Right renal pelvis (tissue), 4 donors: ENCODE data around the gene SLC13A5. TPM values are rescaled to one million over a fixed set of nuclear protein-coding genes. Genes with fewer than 3 reads are reported as not detected.

ENCODE experiments used
- DNase-seq, 4 donors: peaks; one replicate each; pipeline ENCODE4 v3.0.0-alpha.2; 2013; ENCODE audit warnings: low read depth in 4 of 4, low spot score in 3 of 4, missing footprints in 1 of 4
- polyA plus RNA-seq, 4 donors: library from polyadenylated mRNA; unstranded; fragments of 120-200 nt; gene quantifications; one replicate each; pipeline ENCODE4 v1.2.1, GENCODE V29; 2013; ENCODE audit not compliant: insufficient read length in 4 of 4

SLC13A5 gene
- polyA plus RNA-seq, 4 donors: 1.0 to 5.2 (median 2.8) TPM

GRCh38 chr17:6684881-6685767 lies 28.0 kb downstream of the SLC13A5 start:
- no peak for DNase-seq

- no peak for DNase-seq
Observed at GRCh38 chr17:6684460-6684783, 28.7 kb downstream of the SLC13A5 start.

GRCh38 chr17:6683730-6684459 lies 29.3 kb downstream of the SLC13A5 start:
- DNase-seq: no peak

- no peak for DNase-seq
Observed at GRCh38 chr17:6683081-6683684, 30.0 kb downstream of the SLC13A5 start.

- no peak for DNase-seq
Observed at GRCh38 chr17:6682339-6682738, 30.8 kb downstream of the SLC13A5 start.

GRCh38 chr17:6681671-6682070 lies 31.5 kb downstream of the SLC13A5 start:
- DNase-seq: no peak

GRCh38 chr17:6681176-6681575 lies 32.0 kb downstream of the SLC13A5 start:
- no peak for DNase-seq

- no peak for DNase-seq
Observed at GRCh38 chr17:6679241-6679640, 33.9 kb downstream of the SLC13A5 start.

- DNase-seq: no peak
Observed at GRCh38 chr17:6677946-6678345, 35.2 kb downstream of the SLC13A5 start.

GRCh38 chr17:6677158-6677831 lies 35.9 kb downstream of the SLC13A5 start:
- DNase-seq: no peak

GRCh38 chr17:6676802-6677157 lies 36.4 kb downstream of the SLC13A5 start:
- DNase-seq: no peak

- no peak for DNase-seq
Observed at GRCh38 chr17:6675201-6675825, 37.9 kb downstream of the SLC13A5 start.

- DNase-seq: no peak
Observed at GRCh38 chr17:6674586-6674985, 38.6 kb downstream of the SLC13A5 start.

- DNase-seq: no peak
Observed at GRCh38 chr17:6671431-6671830, 41.7 kb downstream of the SLC13A5 start.

GRCh38 chr17:6670999-6671398 lies 42.2 kb downstream of the SLC13A5 start:
- no peak for DNase-seq

GRCh38 chr17:6670571-6670970 lies 42.6 kb downstream of the SLC13A5 start:
- DNase-seq: no peak

- DNase-seq: no peak
Observed at GRCh38 chr17:6669479-6670212, 43.5 kb downstream of the SLC13A5 start.

- no peak for DNase-seq
Observed at GRCh38 chr17:6668727-6669425, 44.3 kb downstream of the SLC13A5 start.

GRCh38 chr17:6668219-6668618 lies 45.0 kb downstream of the SLC13A5 start:
- no peak for DNase-seq
